Activated naive CD4-positive, alpha-beta T cell treated with anti-CD3 and anti-CD28 coated beads, Interleukin-2, amount 50 U/mL, for 24 hours (primary cell): ENCODE data around the gene UGT1A5.
"Not testable (repeated sequence)": the region's sequence is repeated elsewhere in the genome, so short reads cannot be mapped to it uniquely, and the experiment has no call there.

ENCODE experiments used
- H3K27ac Mint-ChIP-seq: one replicate; pipeline ENCODE4 v1.8.0; 2021; ENCODE audit warnings: mild to moderate bottlenecking, mixed read lengths
- H3K27me3 Mint-ChIP-seq: one replicate; pipeline ENCODE4 v1.8.0; 2021; ENCODE audit warnings: mixed read lengths
- H3K36me3 Mint-ChIP-seq: one replicate; pipeline ENCODE4 v1.8.0; 2021; ENCODE audit warnings: mixed read lengths
- H3K4me1 Mint-ChIP-seq: one replicate; pipeline ENCODE4 v1.8.0; 2021; ENCODE audit warnings: mixed read lengths
- H3K4me3 Mint-ChIP-seq: one replicate; pipeline ENCODE4 v1.8.0; 2021; ENCODE audit warnings: mild to moderate bottlenecking, mixed read lengths
- H3K9me3 Mint-ChIP-seq: one replicate; pipeline ENCODE4 v1.8.0; 2021; ENCODE audit warnings: mixed read lengths

UGT1A5 gene

DNA sequence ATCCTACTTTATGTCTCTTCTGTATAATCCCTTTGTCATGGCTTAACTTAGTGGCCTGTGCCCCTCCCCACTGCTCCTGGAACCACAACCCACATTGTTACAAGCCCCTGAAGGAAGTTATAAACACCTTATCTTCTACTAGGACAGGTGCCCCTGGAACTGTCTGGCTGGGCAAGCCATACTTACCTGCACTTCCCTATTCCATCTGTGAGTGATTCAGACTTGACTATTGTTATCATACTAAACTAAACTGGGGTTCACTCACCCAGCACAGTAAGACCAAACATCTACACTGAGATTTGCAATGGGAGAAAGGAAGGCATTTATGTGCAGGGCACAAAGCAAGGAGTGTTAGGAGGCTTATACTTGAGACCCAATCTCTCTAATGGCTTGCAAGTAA is 23.7 kb upstream of the UGT1A5 start:
- H3K4me3 Mint-ChIP-seq, result no peak overlapping the region

DNA sequence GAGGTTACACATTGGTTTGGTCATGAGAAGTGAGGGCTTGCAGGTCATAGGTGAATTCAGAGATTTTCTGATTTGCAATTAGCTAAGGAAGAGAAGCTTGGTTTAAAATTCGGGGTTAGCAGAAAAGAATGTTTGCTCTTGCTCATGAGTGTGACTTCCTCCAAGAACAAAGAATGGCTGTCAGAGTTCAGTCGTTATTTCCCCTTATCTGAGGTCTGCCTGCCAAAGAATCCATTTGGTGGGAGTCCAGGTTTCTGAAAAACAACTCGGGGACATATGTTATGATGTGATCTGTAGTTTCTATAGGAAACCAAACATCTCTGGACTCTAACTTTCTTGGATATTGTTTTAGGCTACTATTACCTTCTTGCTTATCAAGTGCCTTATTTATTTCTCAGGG is 23.2 kb upstream of the UGT1A5 start:
- Mint-ChIP-seq H3K27me3 (peaks cover 6% of the 10 kb centered on the region), H3K4me1 (no peaks in the 10 kb centered on the region), H3K9me3 (no peaks in the 10 kb centered on the region), H3K4me3 (no peak overlapping the region), H3K36me3 (no peaks in the 10 kb centered on the region), H3K27ac (no peak overlapping the region)

More for the DNA sequence above, 23.7 kb upstream of the UGT1A5 start:
- no peaks in the 10 kb centered on the region for H3K4me1 Mint-ChIP-seq
- no peak overlapping the region for H3K27ac Mint-ChIP-seq
- no peaks in the 10 kb centered on the region for H3K9me3 Mint-ChIP-seq
- no peaks in the 10 kb centered on the region for H3K36me3 Mint-ChIP-seq
- H3K27me3 Mint-ChIP-seq, result peaks cover 6% of the 10 kb centered on the region

DNA sequence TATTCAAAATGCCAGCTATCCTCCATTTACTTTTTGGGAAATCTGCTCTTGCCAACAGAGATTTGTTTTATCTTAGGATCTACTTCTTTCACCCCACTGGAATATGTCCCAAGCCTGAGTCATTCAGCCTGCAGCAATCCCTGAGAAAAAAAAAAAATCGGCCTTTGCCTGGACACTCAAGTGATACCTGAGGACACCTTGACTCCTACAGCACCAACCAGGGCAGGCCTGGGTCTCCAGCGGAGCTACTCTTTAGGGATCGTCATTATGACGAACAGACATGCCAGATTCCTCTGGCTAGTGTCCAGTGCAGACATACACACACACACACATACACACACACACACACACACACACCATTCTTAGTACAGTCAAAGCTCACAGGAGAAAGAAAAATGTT is 22.3 kb upstream of the UGT1A5 start:
- Mint-ChIP-seq H3K27me3 (peaks cover 6% of the 10 kb centered on the region), H3K36me3 (no peaks in the 10 kb centered on the region), H3K27ac (no peak overlapping the region), H3K4me3 (no peak overlapping the region), H3K4me1 (no peaks in the 10 kb centered on the region), H3K9me3 (no peaks in the 10 kb centered on the region)

DNA sequence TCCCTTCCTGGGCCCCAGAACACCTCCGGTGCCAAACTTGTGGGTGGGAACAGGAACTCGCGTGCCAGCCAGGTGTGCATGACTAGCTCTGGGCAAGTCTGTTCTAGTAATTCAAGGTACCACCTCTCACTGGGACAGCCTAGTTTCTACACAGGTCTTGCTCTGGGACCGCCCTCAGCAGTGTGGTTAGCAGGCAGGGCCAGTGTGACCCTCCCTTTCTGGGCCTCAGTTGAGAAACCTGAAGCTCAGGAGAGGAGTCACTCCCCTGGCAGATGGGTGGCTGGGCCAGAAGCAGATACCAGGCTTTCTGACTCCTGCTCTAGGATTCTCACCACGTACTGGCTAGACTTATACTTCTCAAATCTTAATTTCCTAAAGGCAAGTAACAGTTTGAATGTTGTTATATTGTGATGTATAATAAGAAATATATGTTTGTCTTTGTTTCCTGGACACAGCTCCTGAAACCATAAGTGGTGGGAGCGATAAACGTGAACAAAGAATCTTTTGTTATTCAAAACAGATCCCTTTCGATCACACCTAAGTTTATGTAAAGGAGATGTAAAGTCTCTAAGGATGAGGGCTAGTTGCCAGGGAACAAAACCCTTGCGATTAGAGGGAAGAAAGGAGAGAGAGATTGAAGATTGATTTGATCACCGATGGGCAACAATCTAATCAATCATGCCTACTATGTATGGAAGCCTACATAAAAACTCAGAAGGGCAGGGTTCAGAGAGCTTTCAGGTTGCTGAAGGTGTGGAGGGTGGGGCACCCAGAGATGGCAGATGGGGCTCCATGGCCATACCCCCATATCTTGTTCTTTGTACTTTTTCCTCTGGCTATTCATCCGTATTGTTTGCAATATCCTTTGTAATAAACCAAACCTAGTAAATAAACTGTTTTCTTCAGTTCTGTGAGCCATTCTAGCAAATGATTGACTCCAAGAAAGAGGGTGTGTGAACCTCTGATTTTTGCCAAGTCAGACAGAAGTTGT is 21.0 kb upstream of the UGT1A5 start:
- no peaks in the 10 kb centered on the region for H3K9me3 Mint-ChIP-seq
- no peak overlapping the region for H3K27ac Mint-ChIP-seq
- no peak overlapping the region for H3K4me3 Mint-ChIP-seq
- H3K4me1 Mint-ChIP-seq, result no peaks in the 10 kb centered on the region
- H3K27me3 Mint-ChIP-seq, result peaks cover 4% of the 10 kb centered on the region
- H3K36me3 Mint-ChIP-seq, result no peaks in the 10 kb centered on the region

DNA sequence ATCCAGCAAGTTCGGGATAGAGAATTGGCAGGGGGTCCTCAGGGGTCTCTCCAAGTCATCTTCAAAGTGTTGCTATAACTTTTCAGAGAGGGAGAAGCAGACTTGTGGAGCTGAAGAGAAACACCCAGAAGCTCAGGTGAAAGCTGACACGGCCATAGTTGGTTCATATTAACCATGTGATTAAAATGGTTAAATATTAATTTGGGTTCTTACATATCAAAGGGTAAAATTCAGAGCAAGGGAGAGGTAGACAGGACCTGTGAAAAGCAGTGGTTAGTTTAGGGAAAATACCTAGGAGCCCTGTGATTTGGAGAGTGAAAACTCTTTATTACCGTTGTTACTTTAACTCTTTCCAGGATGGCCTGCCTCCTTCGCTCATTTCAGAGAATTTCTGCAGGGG is 20.1 kb upstream of the UGT1A5 start, which contains the start of gene UGT1A6:
Gene UGT1A6, plus strand, starts transcription at position 243 of the 400 bp plus-strand sequence. Its CDS starts 115 bp downstream, at position 358.
- H3K27me3 Mint-ChIP-seq, result peaks cover 5% of the 10 kb centered on the region
- H3K4me1 Mint-ChIP-seq, result no peaks in the 10 kb centered on the region
- no peak within 1 kb of the TSS for H3K4me3 Mint-ChIP-seq
- no peak within 1 kb of the TSS for H3K27ac Mint-ChIP-seq
- H3K9me3 Mint-ChIP-seq, result no peaks in the 10 kb centered on the region
- H3K36me3 Mint-ChIP-seq, result no peaks in the 10 kb centered on the region

DNA sequence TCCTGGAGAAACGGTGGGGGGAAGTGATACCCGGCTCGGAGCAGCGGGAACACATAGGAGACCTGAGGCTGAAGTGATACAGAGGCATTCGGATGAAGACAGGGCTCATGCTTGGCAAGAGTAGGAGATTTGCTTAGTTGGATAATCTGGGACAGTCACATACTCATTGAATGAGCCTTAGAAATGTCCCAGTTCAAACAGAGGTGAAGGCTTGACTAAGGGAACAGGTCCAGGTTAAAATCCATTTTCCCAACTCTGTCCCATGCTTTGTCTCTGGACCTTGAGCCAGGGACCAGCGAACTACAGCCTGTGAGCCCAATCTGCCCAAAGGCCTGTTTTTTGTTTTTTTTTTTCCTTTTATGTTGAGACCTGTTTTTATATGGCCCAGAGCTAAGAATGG is 18.7 kb upstream of the UGT1A5 start:
- Mint-ChIP-seq H3K27me3 (peaks cover 5% of the 10 kb centered on the region), H3K9me3 (no peaks in the 10 kb centered on the region), H3K27ac (no peak overlapping the region), H3K36me3 (no peaks in the 10 kb centered on the region), H3K4me1 (no peaks in the 10 kb centered on the region), H3K4me3 (no peak overlapping the region)

DNA sequence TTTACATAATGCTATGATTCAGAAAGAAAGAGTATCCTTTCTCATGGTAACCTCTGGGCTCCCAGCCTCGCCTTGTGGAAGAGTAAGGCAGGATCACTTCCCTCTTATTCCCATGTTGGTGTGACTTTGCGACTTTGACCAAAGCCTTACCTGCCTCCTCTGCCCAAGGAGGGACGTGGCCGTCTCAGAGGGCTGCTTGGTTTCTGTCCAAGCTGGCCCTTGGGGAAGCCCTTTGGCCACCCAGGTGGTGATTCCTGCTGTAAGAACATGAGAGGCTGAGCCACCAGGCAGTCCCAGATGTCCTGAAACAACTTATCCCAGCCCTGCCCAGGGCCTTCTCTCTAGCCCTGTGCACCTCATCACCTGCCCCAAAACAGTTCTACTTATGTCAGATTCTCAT is 14.0 kb upstream of the UGT1A5 start:
- H3K27me3 Mint-ChIP-seq, result peaks cover 4% of the 10 kb centered on the region
- H3K4me1 Mint-ChIP-seq, result no peaks in the 10 kb centered on the region
- no peaks in the 10 kb centered on the region for H3K36me3 Mint-ChIP-seq
- H3K9me3 Mint-ChIP-seq, result no peaks in the 10 kb centered on the region
- no peak overlapping the region for H3K4me3 Mint-ChIP-seq
- H3K27ac Mint-ChIP-seq, result no peak overlapping the region

DNA sequence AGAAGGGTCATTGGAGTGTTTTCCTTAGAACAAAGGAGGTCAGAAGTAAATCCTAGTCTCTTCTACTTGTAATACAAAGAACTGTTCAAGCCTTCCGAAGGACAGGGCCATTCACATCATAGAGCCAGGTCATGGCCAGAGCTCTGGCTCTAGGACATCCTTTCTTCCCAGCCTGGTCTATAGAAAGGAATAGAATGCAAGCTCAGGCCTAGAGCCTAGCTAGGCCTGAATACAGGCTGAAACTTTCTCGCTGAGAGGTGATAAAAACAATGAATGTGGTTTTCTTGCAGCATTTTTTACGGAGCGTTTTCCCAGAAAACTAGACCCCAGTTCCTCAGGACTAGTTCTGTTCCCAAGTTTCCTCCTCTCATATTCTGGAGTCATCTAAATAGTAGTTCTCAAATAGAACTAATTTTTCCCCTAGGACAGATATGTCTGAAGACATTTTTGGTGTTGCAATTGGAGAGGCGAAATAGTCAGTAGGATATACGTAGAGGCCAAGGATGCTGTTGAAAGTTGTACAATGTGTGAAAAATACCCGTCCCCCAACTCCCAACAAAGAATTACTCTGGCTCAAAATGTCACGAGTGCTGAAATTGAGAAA is 13.2 kb upstream of the UGT1A5 start:
- Mint-ChIP-seq H3K36me3 (no peaks in the 10 kb centered on the region), H3K27ac (no peak overlapping the region), H3K4me1 (no peaks in the 10 kb centered on the region), H3K27me3 (peaks cover 4% of the 10 kb centered on the region), H3K9me3 (no peaks in the 10 kb centered on the region), H3K4me3 (no peak overlapping the region)

DNA sequence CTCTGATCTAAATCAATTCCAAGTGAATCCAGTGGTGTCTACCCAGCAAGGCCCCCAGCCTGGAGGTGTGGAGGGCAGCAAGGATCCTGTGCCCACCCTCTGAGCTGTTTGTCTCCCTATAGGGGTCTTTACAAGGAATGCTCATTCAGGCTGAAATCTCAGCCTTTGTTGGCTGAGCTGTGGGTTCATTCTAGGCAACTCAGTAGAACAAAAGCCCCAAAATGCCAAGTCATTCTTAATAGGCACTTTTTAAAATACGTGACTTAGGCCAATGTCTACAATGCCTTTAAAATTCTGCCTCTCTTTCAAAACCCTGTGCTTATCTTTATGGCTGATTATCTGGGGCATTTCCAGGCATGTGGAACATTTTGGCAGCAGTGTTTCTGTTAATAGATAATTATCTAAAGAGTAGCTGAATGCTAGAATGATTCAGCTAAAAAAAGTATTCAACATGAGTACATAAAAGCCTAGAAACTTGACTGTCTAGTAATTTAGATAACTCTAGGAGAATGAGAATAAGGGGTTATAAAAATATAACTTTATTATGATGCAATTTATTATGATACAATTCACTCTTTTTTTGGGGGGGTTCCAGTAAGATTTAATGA is 12.6 kb upstream of the UGT1A5 start:
- no peak overlapping the region for H3K27ac Mint-ChIP-seq
- H3K27me3 Mint-ChIP-seq, result peaks cover 4% of the 10 kb centered on the region
- no peaks in the 10 kb centered on the region for H3K36me3 Mint-ChIP-seq
- H3K4me3 Mint-ChIP-seq, result no peak overlapping the region
- no peaks in the 10 kb centered on the region for H3K4me1 Mint-ChIP-seq
- H3K9me3 Mint-ChIP-seq, result no peaks in the 10 kb centered on the region

DNA sequence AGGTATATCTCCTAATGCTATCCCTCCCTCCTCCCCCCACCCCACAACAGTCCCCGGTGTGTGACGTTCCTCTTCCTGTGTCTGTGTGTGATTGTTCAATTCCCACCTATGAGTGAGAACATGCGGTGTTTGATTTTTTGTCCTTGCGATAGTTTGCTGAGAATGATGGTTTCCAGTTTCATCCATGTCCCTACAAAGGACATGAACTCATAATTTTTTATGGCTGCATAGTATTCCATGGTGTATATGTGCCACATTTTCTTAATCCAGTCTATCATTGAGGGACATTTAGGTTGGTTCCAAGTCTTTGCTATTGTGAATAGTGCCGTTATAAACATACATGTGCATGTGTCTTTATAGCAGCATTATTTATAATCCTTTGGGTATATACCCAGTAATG is 11.9 kb upstream of the UGT1A5 start:
- not testable (repeated sequence) for H3K4me1 Mint-ChIP-seq, H3K4me3 Mint-ChIP-seq, H3K9me3 Mint-ChIP-seq, H3K36me3 Mint-ChIP-seq, H3K27ac Mint-ChIP-seq, H3K27me3 Mint-ChIP-seq

DNA sequence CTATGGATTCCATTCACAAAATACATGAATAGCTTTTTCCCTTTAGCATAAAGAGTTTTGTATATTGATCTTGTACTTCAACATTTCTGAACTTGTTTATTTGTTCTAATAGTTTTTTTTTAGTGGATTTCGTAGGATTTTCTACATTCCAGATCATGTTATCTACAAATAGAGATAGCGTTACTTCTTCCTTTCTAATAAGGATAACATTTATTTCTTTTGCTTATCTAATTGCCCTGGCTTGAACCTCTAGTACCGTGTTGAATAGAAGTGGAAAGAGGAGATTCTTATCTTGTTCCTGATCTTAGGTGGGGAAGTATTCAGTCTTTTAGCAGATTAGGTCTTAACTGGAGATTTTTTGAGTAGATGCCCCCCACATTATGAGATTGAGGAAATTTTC is 10.5 kb upstream of the UGT1A5 start:
- Mint-ChIP-seq H3K9me3 (no peaks in the 10 kb centered on the region), H3K27ac (no peak overlapping the region), H3K4me1 (no peaks in the 10 kb centered on the region), H3K4me3 (no peak overlapping the region), H3K27me3 (peaks cover 4% of the 10 kb centered on the region), H3K36me3 (no peaks in the 10 kb centered on the region)

DNA sequence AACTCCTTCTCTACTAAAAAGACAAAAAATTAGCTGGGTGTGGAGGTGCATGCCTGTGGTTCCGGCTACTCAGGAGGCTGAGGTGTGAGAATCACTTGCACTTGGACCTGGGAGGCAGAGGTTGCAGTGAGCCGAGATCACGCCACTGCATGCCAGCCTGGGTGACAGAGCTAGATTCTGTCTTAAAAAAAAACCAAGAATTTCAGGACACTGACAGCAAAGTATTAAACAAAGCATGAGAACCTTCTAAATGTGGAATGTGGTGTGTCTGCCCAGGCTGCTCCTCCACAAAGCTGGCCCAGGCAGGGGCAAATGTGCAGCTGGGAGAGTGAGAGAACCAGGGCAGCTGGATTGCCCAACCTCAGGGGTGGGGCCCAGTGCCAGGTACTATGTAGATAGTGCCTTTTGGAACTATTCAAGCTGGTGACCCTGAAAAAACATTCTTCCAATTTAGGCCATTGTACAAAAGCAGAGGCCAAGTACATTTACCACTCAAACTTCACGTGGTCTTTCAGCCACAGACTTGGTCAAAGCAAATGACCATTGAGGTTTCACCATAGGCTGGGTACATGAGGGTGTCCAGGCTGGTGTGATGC is 6.7 kb upstream of the UGT1A5 start:
- H3K27me3 Mint-ChIP-seq, result peaks cover 6% of the 10 kb centered on the region
- no peaks in the 10 kb centered on the region for H3K36me3 Mint-ChIP-seq
- H3K9me3 Mint-ChIP-seq, result no peaks in the 10 kb centered on the region
- no peaks in the 10 kb centered on the region for H3K4me1 Mint-ChIP-seq
- H3K27ac Mint-ChIP-seq, result no peak overlapping the region
- no peak overlapping the region for H3K4me3 Mint-ChIP-seq

DNA sequence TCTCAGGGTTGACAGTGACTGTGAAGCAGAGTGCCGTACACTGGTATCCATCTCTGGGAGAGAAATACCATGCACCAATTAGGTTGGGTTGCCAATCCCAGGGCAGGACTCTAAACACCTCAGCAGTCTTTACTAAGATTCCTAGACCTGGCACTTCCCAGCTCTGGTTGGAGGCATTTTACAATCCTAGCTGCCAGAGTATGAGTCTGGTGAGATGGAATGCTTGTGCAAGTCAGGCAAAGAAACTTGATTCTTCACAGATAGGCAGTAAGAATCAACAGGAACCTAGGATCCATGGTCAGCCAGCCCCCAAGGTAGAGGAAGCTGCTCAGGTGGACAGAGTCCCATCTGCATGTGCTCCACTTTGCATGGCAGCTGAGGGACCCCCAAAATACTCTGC is 6.0 kb upstream of the UGT1A5 start:
- Mint-ChIP-seq H3K27me3 (peaks cover 6% of the 10 kb centered on the region), H3K36me3 (no peaks in the 10 kb centered on the region), H3K4me1 (no peaks in the 10 kb centered on the region), H3K9me3 (no peaks in the 10 kb centered on the region), H3K27ac (no peak overlapping the region), H3K4me3 (no peak overlapping the region)

DNA sequence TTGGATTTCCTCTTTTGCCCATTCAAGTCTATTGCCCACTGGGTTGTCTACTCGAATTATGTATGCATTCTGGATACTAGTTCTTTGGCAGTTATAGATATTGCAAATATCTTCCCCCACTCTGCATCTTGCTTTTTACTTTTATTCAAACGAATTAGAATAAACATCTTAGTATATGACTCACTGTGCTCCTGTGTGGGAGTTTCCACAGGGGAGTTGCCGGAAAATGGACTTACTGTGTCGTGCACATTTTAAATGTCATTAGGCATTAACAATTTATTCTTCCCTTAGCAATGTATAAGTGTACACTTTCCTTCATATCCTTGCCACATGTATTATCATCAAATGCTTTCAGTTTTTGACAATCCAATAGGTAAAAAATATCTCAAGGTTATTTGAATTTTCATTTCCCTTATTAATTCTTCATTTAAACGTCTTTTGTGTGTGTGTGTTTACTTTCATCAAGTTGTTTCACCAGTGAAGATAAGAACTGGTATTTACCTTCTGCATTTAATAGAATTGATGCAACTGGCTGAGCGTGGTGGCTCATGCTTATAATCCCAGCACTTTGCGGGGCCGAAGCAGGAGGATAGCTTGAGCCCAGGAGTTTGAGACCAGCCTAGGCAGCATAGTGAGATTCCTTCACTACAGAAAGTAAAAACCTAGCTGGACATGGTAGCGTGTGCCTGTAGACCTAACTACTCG is 4.6 kb upstream of the UGT1A5 start:
- peaks cover 6% of the 10 kb centered on the region for H3K27me3 Mint-ChIP-seq
- H3K4me1 Mint-ChIP-seq, result no peaks in the 10 kb centered on the region
- no peak overlapping the region for H3K27ac Mint-ChIP-seq
- H3K36me3 Mint-ChIP-seq, result no peaks in the 10 kb centered on the region
- no peak overlapping the region for H3K4me3 Mint-ChIP-seq
- H3K9me3 Mint-ChIP-seq, result no peaks in the 10 kb centered on the region

DNA sequence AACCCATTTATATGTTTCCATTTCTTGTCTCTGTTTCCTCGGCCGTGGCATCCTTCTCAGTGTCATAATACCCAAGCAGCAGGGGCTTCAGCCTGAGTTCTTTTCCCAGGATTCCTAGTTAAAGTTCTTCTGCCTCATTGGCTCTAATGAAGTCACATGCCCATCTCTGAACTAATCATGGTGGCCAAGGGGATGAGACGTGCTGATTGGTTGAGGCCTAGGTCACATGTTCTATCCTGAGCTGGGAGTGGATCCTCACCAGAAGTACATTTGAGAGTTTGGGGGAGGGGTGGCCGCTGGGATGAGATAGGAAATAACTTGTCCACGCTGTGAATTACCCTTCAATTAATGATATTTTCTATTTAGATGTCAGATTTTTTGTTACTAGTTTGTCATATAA is 3.8 kb upstream of the UGT1A5 start:
- Mint-ChIP-seq H3K27me3 (peaks cover 6% of the 10 kb centered on the region), H3K36me3 (no peaks in the 10 kb centered on the region), H3K4me1 (no peaks in the 10 kb centered on the region), H3K9me3 (no peaks in the 10 kb centered on the region), H3K4me3 (no peak overlapping the region), H3K27ac (no peak overlapping the region)
